ENCODE measurements around the gene FBXL16.
"Not testable (repeated sequence)": the region's sequence is repeated elsewhere in the genome, so short reads cannot be mapped to it uniquely, and the experiment has no call there.

FBXL16 gene

GRCh38 chr16:692356-693108 lies 13.1 kb downstream of the FBXL16 start:
- no peak overlapping the region for H3K4me3 ChIP-seq (ENCODE audit: low read depth, low read length)
- TF ChIP-seq CTCF (IDR thresholded peaks at IDR 0.05; ENCODE audit: borderline replicate concordance, insufficient read depth, low read depth, low read length): no peak

- not testable (repeated sequence) for H3K4me3 ChIP-seq (ENCODE audit: low read depth, low read length)
Observed at GRCh38 chr16:691242-691641, 14.4 kb downstream of the FBXL16 start.

GRCh38 chr16:689175-689897 lies 16.3 kb downstream of the FBXL16 start:
- TF ChIP-seq CTCF (IDR thresholded peaks at IDR 0.05; ENCODE audit: borderline replicate concordance, insufficient read depth, low read depth, low read length): no peak
- H3K4me3 ChIP-seq (ENCODE audit: low read depth, low read length): peak overlapping the region; percentile 94

GRCh38 chr16:687499-687898 lies 18.1 kb downstream of the FBXL16 start:
- no peak for TF ChIP-seq CTCF (IDR thresholded peaks at IDR 0.05; ENCODE audit: borderline replicate concordance, insufficient read depth, low read depth, low read length)
- no peak overlapping the region for H3K4me3 ChIP-seq (ENCODE audit: low read depth, low read length)

GRCh38 chr16:686459-687260 lies 18.9 kb downstream of the FBXL16 start:
- no peak for TF ChIP-seq CTCF (IDR thresholded peaks at IDR 0.05; ENCODE audit: borderline replicate concordance, insufficient read depth, low read depth, low read length)
- no peak overlapping the region for H3K4me3 ChIP-seq (ENCODE audit: low read depth, low read length)

GRCh38 chr16:685967-686366 lies 19.6 kb downstream of the FBXL16 start:
- TF ChIP-seq CTCF (IDR thresholded peaks at IDR 0.05; ENCODE audit: borderline replicate concordance, insufficient read depth, low read depth, low read length): peak; percentile 52
- H3K4me3 ChIP-seq (ENCODE audit: low read depth, low read length): no peak overlapping the region

GRCh38 chr16:684961-685696 lies 20.5 kb downstream of the FBXL16 start:
- TF ChIP-seq CTCF (IDR thresholded peaks at IDR 0.05; ENCODE audit: borderline replicate concordance, insufficient read depth, low read depth, low read length): no peak
- H3K4me3 ChIP-seq (ENCODE audit: low read depth, low read length): no peak overlapping the region

All from GM12875 (cell line).